NK-92 treated with Interleukin-12 subunit alpha and Interleukin-12 subunit beta, amount 100 ng/mL, for 24 hours (cell line): ENCODE measurements around the gene NAT8L.

Experiments
- DNase-seq: peaks from one replicate; lab custom pipeline; 2025; lab: John Stamatoyannopoulos, UW

NAT8L gene

DNA sequence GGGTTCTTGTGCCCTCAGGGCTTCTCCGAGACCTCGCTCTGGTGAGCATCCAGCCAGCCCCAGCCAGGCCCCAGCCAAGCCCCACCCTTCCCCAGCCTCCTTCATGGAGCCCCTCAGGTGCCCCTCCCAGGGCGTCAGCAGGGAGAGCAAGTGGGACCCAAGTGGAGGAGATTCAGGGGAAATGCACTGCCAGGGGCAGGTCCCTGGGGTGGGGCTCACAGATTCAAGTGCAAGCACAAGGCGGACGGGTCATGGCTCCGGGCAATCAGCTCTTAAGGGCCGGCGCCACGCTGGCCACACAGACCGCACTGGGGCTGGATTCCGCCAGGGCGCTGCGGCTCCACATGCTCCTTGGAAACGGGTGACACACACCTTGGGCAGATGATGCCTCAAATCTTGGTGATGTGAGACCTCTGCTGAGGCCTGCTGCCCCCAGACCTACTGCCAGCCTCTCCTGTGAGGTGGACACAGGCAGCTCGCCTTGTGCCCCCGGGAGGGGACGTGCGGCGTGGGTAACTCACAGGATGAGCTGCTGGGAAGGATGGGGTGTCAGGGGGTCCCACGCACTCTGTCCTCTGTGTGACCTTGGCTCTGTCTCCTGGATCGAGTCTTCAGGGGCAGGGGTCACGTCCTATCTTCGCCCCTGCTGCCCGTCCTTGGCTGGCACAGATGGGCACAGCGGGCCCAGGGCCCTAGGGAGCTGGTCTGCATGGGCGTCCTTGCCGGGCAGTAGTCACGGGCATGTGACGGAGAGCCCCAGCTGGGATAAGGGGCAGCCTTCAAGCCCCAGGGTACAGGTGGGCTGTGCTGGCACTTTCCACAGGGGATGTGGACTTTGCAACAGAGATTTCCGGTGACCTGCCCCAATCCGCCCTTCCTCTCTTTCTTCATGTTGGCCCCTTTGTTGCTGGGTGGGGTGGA is 17.1 kb downstream of the NAT8L start:
- no peak for DNase-seq

DNA sequence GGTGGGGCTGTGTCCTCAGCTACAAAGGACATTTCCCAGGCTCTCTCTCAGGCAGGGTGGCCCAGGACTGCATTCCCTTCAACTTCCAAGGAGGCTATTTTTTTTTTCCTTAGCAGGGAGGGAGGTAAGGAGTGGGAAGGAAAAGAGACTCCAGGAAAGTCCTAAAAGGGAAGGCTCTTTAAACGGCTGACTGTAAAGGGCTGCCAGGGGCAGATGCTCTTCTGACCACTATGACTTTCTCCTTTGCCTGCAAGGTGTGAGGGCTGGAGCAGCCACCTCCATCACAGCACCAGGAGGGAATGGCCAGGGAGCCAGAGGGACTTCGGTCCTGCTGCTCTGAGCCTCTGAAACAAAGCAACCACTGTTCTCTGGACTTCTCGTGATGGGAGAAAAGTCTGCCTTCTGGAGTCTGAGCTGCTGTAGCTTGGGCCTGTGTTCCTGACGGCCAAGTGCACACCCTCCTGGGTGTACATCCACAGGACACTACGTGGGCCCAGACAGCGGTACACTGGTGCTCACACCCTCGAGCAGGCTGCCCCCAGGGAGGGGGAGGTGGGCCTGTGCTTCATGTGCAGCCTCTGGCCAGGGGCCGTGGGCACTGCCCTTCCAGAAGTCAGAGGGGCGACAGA is 17.9 kb downstream of the NAT8L start:
- peak; percentile 58 for DNase-seq

DNA sequence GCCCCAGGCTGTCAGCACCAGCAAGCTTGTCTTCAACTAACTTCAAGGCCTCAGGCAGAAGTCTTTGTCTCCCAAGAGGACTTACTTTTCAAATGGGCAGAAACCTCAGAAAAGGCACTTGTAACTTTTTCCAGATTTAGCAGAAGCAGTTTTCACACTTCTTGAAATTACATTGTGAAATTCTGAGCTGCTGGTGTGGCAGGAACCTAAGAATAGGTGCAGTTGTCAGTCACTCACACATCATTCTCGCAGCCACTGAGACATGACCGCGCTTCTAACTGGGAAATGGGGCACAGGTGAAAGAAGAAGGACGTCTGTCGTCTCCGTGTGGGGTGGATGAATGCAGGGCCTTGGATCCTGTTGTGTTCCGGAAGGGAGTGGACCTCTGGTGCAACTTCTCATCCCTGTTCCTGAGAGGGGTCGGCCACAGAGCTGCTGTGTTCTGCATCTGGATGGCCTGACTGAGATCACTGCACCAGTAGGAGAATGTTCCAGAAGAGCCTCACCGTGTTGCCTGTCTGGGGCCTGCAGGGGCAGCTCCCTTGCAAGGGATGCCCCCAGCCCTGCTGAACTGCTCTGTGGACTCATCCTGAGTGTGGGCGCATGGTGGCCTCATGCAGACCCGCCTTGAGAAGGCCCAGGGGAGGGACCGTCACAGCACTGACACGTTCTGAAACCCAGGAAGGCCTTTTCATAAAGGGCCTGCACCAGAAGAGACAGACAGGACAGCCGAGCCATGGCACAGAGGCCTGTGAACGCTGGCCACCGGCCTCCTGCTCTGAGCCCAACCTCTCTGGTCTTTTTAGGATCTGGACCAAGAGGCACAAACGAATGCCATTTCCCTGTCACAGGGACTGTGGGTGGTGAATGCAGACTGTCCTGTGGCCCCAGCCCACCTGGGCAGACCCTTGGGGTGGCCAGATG is 18.7 kb downstream of the NAT8L start:
- peak; percentile 69 for DNase-seq

DNA sequence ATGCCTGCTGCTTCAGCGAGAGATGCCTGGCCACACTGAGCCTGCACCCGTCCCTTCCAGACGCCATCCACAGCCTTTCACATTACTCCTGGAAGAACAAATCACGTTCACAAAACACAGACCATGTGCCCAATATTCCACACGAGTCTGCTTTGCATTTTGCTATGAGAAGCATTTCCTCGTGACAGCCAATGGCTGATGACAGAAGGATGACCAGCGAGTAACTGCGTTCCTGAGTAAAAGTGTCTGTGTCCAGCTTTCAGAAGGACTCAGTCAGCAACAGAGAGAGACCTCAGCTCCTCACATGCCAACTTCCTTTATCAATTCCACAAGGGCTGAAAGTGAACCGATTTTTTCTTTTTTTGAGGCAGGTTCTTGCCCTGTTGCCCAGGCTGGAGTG is 19.5 kb downstream of the NAT8L start:
- DNase-seq: no peak

DNA sequence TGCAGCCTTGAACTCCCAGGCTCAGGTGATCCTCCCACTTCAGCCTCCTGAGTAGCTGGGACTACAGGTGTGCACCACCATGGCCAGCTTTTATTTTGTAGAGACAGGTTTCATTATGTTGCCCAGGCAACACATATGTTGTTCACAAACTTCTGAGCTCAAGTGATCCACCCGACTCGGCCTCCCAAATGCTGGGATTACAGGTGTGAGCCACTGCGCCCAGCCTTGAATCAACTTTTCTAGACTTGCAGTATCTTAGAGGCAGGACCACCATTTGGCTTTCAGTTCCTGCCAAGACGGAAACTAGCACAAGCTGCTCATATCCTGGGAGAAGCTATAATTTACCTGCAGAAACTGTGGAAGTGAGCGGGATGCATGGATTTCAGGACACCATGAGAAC is 19.9 kb downstream of the NAT8L start:
- DNase-seq: no peak

DNA sequence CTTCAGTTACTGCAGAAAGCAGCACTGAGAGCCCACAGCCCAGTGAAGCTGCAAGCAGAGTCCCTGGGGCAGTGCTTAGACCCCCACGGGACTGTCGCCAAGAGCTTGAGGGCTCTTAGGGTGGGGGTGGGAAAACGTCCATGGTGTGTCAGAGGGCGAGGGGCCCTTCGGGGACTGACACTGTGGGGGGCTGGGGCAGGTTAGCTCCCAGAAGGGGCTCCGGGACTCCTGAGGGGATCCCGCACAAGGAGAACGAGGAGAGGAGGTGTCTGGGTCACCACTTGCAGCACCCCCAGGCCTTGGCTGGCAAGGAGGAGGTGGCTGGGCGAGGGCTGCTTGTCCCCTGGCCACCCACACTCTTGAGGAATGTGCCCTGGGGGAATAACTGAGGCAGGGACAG is 20.8 kb downstream of the NAT8L start:
- DNase-seq: no peak

DNA sequence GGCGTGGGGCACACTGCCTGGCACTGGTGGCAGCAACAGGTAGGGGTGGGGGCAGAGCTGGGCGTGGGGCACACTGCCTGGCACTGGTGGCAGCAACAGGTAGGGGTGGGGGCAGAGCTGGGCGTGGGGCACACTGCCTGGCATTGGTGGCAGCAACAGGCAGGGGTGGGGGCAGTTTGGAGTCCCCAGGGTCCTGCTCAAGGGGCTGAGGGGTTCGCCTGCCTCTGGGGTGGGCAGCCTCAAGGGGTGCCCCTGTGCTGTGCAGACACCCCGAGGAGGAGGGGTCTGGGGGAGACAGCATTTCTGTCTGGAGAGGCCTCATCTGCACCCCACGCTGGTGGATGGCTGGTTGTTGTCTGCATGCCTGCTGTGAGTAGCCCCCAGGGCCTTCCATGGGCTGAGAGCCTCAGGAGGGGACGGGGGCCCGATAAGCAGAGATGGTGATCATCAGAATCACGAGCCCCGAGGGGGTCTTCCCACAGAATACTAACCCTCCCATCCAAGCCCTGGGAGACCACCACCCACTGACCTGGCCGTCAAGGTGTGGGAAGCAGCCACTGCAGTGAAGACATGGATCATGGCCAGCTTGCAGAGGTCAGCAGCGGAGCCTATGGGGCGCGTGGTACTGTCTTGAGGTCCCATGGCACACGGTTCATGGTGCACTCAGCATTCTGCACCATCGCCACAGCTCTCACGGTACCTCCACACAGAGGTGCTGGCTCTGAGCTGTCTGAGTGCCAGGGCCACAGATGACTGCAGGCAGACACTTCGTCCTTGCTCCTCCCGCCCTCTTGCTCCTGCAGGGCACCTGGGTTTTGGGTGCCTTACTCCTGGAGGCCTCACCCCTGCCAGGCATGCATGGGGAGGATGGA is 21.5 kb downstream of the NAT8L start:
- no peak for DNase-seq

DNA sequence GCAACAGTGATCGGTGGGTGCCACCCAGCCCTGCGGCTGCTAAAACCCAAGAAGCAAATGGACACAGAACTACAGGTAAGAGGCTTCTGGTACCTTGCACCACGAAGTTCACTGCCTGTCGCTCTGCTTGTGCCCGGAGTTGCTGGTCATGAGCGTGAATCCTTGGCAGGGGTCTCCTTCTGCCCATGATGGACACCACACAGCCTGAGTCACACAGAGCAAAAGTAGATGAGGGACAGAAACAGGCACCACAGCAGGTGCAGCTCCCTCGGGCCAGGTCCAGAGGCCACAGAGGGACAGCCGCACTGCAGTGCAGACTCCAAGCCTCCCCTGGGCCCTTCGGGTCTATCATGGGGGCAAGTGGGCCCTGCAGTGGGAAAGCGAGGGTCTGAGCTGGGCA is 22.4 kb downstream of the NAT8L start:
- no peak for DNase-seq

DNA sequence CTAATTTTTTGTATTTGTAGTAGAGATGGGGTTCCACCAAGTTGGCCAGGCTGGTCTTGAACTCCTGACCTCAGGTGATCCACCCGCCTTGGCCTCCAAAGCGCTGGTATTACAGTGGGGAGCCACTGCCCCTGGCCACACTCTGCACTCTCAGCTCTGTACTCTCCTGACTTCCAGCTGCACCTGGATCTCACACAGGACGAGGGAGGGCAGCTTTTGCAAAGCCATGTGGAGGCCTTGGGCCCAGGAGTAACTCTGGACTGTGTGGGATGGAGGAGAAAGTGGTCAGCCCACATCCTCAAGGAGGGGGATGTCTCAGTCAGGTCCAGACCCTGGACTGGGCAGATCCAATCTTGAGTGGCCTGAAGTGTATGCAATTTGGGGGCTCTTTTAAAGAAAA is 23.0 kb downstream of the NAT8L start:
- DNase-seq: no peak

DNA sequence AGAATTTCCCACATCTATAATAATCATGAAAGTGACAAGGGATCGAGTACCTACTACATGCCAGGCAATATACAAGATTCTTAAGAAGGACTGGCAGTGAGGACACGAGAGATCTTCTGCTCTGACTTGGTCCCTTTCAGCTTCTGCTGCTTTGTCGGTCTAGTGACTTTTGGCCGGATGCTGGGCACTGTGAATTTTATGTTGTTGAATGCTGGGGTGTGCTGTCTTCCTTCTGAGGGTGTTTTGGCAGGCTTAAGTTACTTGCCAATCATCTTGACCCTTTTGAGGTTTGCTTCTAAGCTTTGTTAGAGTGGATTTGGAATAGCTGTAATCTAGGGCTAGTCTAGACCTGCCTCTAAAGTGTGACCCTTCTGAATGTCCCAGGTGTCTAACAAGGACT is 23.5 kb downstream of the NAT8L start:
- no peak for DNase-seq

DNA sequence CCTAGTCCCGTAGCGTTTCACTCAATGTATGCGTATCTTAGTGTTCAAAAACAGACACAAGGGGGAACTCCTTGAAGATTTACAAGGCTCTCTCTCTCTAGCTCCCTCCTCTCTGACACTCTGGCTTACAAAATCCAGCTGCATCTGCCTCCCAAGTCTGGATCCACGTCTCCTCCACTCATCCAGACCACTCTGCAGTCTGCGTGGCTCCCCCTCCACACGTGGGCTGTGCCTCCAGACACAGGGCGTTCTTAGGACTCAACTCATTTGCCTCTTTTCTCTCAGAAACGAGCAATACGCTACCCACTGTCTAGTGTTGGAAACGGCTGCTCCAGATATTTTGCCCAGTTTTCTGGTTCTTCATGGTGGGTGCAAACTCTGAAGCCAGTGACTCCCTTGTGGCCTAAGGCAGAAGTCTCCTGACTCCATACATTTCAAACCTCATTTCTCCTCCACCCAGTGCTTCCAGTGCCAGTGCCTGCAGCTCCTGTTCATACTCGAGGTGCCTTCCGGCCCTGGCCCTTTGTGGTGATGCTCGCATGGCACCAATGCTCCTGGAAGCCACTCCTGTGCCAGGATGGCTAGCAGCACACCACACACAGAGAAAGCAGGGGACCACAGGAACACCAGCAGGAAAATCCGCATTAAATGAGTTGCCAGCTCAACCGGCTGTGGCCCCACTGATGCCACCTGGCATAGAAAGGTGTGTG is 24.1 kb downstream of the NAT8L start:
- no peak for DNase-seq

DNA sequence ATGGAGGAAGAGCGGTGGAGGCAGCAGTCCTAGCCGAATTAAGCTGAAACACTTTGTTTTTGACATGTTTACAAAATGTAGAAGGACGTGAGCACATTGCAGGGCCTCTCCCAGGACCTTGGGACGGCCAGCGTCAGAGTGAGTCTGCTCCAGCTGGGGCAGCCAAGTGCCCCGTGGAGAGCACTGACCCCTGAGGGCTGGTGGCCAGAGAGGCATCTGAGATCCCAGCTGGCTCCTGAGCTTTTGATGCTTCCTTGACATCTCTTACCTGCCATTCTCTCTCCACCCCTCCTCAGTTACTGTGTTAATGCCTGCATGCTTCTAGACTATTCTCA is 24.7 kb downstream of the NAT8L start:
- no peak for DNase-seq

DNA sequence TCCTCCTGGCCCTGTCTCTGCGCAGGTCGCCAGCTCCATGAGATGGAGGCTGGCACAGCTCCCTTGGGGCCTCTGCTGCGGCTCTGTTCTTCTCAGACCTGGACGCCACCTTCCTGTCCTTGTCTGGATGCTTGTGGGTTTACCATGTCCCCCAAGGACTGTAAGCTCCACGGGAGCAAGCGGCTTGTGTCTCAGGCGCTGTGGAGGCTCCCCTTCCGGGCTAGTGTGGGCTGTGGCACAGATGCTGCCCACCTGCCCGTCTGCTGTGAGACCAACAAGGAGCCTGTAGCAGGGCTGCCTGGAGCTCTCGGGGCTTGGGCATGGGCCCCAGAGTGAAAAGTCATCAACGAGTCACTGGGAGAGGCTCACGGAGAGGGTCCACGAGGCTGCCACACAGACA is 25.2 kb downstream of the NAT8L start:
- DNase-seq: no peak

DNA sequence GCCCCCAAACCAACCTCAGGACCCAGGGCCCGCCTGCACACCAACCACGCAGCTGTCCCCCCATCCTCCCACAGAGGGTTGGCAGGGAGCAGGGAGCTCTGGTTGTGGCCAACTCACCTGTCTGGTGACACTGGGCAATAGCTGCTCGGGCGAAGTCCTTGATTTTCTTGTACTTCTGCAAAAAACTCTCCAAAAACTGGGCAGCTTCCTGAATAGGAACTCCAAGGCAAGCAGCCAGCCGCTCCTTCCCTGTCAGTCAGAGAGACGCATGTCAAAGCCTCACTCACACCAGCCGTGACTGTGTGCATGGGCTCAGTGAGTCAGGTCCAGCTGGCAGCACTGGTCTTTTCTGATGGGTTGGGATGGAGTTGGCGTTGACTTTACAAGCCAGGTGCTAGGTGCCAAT is 26.4 kb downstream of the NAT8L start:
- DNase-seq: no peak

DNA sequence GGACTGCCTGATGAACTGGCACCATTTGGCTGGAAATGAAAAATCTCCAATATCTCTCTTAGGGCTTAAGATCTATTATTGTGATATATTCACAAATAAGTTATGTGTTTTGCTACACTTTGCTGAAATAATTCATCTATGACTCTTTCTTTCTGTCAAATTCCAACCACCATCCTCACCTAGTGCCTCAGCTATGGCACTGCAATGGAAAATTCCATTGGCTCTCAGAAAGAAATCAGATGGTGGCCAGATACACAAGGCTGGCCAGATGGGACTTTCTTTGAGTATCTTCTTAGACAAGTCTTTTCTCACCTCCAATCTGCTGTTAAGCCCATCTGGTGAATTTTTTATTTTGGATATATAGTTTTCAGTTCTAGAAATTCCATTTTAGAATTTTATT is 28.0 kb downstream of the NAT8L start:
- DNase-seq: no peak

DNA sequence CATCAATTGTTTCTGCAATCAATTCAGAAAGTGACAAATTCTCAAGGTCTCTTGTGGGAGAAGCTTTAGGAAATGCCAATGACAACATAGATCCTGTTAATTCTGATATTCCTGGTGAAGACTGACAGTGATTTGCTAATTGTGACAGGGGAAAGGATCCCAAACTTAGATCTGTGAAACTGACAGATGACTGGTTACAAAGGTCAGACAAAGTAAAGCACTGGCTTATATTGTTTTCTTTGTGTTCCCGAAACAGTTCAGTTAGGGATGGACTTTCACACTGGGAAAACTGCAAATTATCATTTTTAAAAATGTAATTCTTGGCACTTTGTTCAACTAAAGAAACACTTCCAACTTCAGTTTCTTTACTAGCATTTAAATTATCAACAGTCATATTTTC is 30.1 kb downstream of the NAT8L start:
- DNase-seq: no peak

DNA sequence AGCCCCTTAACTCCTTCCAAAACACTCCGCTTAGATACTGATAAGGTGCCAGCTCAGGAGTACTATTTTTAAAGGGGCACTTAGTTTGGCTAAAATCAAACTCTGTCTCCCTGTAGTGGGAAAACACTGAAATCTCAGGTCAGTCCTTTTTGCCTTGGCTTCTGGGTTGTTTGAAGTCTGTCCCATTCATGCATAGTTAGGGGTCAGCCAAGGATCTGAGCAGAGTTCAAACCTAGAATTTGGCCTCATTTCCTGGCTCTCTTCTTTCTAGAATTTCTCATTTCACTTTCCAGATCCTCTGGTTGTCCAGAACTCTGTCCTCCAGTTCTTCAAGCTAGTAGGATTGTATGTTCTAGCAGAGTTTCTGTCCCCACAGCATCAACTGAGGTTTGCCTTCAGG is 31.5 kb downstream of the NAT8L start:
- no peak for DNase-seq

DNA sequence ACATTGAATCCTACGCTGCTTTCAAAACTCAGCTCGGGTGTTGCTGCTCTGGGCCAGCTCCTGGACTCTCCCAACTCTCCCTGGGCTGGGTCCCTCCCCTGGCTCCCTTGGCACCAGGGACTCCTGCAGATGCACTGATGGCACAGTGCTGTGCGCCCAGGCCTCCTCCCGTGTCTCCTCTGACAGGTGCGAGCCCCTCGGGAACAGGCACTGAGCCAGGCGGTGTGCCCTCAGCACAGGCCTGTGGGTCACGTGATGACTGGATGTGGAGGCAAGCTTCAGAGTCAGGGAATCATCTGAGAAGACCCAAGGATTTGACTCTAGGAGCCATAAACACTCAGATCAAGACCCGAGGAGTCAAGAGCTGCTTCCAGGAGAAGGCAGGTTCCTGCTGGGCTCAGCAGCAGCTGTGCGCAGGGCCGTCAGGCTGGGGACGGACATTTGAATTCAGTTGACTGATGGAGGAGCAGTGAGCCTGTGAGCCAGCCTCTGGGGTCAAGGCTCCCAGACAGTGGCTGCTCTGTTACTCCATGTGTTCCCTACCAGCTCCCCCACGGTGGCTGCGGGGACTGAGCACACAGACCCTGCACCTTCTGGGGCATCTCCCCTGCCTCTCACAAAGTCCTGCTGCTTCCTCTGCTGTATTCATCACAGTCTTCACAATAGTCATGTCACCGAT is 33.0 kb downstream of the NAT8L start:
- no peak for DNase-seq

DNA sequence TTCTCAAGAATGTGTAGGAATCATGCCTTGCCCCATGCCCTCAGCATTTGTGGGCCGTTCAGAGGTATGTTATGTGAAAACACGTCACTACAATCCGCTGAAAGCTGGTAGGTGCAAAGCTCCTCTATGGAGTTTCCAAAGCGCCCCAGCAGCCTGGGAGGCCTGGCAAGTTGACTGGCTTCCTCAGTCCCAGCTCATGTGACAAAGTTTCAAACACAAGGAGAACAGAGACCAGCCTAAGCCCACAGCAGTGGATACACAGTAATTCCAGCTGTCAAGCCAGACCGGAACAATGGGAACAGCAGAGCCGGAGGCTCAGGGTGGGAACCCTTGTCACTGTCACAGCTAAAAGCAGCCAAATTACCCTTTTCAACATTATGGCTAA is 33.5 kb downstream of the NAT8L start:
- no peak for DNase-seq

DNA sequence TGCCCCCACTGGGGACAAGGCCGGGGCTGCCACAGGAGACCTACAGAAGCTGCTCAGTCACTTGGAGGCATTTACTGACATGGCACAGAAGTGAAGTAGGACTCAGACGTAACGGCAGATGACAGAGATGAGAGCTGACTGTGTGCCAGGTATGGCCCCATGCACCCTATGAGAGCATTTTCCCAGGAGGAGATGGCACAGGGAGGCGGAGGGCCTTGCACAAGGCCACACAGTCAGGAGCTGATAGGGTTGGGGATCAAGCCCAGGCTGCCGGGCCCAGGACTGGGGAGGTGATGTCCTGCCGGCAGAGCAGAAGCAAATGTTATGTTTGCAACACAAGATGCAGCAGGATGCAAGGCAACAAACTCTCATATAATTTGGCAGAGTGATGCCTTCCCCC is 34.1 kb downstream of the NAT8L start:
- no peak for DNase-seq

DNA sequence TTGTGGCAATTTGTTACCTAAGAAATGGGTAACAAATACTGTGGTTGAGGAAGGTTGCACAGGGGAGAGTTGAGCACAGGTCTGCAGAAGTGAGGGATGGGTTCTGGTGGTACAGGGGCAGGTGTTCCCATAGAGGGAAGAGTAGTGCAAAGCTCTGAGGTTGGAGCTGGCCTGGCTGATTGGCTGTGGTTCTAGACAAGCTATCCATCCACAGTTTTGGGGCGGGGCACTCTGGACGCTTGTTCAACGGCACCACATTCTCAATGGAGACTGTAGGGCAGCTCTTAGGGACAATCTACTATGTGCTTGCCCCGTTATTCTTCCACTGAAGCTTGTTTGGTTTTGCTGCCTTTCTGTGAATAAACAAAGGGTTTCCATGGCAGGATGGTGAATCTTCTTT is 35.4 kb downstream of the NAT8L start:
- DNase-seq: no peak
